GM04504 (cell line): Measurements from ENCODE around the gene EFCC1.

ENCODE experiments used
- DNase-seq: peaks from one replicate; pipeline ENCODE4 v3.0.0-alpha.2; 2012; ENCODE audit warnings: low read depth

EFCC1 gene, protein sequence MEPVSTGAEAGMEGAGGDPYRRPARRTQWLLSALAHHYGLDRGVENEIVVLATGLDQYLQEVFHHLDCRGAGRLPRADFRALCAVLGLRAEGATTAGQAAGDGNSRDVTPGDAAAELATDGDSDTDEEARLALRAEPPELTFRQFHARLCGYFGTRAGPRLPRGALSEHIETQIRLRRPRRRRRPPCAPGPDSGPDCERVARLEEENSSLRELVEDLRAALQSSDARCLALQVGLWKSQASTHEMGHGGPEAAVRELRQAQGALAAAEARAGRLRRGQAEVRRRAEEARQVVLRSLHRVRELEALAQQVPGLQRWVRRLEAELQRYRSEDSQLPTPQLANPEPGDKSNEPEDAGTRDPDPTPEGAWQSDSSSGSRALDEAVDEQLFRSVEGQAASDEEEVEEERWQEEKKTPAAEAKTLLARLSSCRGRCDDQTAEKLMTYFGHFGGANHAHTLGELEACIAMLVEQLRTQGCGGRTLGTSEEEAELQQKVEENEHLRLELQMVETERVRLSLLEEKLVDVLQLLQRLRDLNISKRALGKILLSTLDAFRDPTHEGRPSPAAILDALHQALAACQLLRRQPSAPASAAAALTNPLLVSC

DNA sequence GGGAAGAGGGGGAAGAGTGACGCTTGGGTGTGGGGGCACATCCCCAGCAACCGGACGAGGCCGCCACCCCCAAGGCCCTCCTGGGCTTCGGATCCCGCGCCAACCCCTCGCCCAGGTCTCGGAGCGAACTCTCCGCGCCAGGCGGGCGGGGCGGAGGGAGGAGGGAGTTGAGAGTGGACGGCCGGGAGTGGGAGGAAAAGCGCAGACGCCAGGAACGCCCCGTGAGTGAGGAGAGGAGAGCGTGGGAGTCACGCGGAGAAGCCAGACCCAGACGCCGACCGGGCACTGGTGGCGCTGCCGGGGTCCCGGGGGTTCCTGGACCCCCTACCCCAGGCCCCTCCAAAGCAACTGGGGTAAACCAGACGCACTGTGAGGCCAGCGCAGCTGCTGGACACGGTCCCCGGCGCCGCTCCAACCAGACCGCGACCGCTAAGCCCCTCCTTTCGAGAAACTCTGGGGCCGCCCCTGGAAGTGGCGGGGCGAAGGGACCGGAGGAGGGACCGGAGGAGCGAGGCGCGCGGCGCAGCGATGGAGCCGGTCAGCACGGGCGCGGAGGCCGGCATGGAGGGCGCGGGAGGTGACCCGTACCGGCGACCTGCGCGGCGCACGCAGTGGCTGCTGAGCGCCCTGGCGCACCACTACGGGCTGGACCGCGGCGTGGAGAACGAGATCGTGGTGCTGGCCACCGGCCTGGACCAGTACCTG is at the start of gene EFCC1:
Gene EFCC1 (plus strand): TSS at position 204 of the 705 bp plus-strand sequence. CDS start 325 bp downstream, at position 529.
- DNase-seq: no peak

DNA sequence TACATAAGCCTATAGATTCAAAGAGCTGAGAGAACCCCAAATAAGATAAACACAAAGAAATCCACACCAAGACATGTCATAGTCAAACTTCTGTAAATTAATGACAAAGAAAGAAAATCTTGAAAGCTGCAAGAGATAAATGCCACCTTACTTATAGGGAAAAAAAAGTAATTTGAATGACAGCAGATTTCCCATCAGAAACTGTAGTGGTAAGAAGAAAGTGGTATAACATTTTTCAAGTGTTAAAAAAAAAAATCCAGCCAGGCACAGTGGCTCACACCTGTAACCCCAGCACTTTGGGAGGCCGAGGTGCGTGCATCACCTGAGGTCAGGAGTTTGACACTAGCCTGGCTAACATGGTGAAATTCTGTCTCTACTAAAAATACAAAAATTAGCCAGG is 44.7 kb upstream of the EFCC1 start:
- DNase-seq: no peak

DNA sequence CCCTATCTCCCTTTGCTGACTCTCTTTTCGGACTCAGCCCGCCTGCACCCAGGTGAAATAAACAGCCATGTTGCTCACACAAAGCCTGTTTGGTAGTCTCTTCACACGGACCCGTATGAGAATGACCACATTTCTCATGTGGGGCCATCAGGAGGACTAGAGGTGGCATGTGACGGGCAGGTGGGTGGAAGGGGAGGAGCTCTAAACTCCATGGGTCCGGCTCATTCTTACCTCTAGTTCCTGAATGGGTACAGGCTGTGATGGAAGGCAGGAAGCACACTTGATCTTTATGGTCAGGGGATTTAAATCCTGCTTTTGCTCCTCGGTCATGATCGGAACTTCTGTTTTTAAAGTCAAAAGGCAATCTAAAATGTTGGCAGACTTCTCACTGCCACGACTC is 35.8 kb upstream of the EFCC1 start:
- DNase-seq: no peak

DNA sequence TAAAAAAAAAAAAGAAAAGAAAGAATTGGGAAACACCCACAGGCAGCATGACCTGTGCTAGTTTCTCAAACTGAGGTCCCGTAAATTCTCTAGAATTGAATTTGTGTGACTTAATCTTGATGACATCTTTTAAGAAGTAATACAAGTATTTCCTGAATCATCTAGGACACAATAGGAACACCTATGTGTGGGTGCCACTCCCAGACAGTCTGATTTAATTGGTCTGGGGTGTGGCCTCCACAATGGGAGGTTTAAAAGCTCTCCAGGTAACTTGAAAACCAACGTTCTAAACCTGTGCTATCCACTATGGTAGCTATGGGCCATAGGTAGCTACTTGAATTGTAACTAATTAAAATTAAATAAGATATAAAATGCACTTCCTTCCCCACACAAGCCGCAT is 35.3 kb upstream of the EFCC1 start:
- DNase-seq: no peak

DNA sequence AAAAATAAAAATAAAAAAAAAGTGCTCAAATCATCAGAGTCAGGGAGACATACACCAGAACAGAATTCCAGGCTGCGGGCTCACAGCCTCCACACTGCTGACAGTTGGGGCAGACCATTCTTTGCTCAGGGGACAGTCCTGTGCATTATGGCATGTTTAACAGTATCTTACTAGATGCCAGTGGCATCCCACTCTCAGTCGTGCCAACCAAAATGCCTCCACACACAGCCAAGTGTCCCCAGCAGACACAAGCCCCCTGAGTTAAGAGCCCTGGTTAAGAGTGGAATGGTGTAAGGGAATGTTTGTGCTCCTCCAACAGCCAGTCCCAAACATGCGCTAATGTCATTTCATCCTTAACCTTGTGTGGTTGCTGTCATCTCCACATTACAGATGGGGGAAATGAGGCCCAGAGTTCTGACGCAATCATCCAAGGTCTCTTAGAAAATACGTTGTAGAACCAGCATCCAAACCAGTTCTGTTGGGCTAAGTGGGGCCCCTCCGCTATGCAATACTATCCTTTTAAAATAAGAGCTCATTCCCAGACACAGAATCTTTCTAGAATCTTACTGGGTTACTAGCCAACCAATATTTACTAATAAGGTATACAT is 33.3 kb upstream of the EFCC1 start:
- DNase-seq: no peak

DNA sequence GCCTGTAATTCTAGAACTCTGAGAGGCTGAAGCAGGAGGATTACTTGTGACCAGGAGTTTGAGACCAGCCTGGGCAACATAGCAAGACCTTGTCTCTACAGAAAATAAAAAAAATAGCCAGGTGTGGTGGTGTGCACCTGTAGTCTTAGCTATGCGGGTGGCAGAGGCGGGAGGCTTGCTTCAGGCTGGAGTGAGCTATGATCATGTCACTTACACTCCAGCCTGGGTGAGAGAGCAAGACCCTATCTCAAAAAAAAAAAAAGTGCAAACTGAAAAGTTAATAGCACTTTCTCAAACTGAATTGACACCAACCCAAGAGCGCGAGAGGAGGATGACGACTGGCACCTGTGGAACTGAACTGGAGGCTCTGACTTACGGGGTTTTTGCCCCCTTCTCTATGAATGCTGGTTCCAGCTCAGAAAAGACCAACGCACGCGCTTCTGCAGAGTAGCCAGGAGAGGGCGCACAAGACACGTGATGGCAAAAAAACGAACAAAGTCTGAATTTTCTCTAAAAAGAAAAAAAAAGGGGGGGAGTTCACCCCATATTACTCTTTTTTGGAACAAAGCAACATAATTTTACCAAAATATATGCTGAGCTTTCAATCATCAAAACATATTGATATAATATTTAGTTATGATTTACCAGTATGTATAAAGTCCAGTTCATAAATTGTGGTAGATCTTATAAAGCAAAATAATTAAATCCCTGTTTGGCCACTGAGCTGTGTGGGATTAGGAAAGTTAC is 30.9 kb upstream of the EFCC1 start:
- no peak for DNase-seq

DNA sequence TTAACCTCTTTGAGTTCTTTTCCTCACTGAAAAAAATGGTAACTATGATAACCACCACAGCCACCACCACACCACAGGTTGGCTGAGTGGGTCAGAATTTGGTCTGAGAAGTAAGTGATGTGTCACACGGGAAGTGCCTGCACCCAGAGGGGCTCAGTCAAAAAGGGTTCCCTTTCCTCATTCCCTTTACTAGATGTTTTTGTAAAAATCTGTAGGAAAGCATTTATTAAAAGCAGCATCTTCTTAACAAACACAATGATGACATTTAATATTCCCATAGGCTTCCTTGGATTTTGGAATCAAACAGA is 30.4 kb upstream of the EFCC1 start:
- no peak for DNase-seq

DNA sequence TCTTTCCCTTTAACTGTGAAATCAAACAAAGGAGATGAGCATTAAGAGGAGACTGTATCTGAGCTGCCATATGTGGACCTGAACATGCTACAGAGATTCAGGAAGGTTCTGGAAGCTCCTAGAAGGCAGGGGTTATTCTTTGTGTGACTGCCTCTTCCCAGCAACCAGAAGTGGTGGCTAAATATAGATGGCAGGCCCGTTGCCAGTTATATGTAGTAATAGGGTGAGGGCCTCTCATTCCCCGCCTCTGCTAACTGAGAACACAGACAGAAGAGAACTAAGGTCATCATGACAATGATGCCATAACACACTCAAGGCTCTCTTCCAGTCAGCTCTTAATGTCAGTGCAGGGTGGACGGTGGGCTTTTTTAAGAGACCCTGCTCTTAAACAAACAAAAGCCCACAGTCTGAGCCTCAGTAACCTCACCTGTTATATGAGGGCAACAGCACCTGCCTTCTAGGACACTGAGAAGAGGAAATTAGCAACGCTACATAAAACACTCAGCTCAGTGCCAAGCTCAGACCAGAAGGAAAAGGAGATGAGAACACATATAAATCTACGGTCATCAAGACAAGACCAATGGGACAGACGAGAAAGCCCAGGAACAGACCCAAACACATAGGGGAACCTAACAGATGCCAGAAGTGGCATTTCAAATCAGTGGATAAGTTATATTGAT is 29.5 kb upstream of the EFCC1 start:
- DNase-seq: no peak

DNA sequence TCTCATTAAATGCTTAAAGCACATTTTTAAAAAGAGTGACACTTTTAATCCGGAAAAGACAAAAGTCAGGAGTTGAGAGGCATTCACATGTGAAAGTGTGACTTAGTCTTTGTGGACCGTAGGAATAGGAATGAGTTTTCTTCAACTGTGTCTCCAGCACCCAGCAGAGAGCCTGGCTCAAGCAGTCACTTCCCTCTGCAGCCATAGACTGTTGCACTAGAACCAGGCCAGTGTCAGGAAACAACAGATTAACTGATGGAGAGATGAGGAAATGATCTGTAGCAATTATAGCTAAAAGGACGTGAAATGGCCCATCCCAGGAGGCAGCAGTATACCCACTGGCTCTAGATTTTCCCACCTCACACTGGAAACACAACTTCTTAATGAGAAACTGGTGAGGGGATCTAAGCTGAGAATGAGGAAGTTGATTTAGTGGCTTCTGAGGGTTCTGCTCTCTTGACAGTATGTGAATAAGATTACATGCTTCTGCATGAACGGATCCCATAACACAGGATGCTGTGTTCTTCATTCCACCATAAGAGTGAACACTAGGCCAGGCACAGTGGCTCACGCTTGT is 27.0 kb upstream of the EFCC1 start:
- DNase-seq: no peak

DNA sequence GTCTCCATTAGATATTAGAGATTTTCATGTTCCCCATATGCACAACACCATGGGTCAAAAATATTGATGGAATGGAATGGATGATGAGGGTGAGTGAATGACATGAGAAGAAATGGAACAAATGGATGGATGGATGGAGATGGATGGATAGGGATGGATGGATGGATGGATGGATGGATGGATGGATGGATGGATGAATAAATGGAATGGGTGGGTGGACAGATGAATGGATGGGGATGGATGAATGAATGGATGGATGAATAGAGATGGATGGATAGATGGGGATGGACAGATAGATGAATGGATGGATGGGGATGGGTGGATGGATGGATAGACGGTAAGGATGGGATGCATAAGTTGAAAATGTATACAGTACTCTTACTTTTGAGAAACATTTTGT is 25.8 kb upstream of the EFCC1 start:
- DNase-seq: no peak

DNA sequence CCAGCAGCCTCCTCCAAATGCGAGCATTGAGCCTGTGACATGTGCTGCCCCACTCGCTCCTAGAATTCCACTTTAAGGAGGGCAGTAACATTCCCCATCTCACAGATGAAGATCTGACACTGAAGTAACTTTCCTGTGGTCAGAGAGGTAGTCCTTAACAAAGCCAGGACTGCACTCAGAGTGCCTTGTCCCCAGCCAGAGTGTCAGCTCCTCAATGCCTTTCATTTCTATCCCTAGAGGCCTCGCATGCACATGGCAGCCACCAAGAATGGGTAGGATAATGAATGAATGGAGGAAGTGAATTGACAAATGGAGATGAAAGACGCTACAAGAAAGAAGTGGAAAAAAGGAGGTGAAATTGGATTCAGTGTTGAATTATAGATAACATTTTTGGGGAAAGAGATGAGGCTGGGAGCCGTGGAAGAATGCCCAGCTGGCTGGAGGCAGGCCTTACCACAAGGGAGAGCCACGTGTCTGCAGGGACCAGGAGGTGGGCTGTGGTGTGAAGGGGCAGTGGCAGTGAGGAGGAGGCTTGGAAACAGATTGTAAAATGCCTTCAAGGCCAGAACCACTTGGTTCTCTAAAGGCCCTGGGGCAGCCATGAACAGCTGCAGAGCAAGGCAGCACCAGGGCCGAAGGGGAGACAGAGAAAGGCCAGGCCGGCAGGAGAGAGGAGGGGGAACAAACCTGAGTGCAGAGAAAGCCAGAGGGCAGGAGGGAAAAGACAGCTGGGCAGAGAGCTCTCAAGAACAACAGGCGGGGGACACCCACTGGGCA is 17.6 kb upstream of the EFCC1 start:
- DNase-seq: no peak

DNA sequence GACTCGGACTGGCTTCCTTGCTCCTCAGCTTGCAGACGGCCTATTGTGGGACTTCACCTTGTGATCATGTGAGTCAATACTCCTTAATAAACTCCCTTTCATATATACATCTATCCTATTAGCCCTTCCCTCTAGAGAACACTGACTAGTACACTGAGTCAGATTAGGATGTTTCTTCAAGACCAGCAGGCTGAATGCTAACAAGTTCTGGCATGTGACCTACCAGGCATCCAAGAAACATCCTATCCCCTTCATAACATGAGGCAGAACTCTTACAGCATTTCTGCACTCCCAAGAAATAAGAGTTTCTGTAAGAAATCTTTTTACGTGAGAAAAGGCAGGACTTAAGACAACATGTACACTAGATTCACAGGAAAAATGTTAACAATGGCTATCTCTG is 16.5 kb upstream of the EFCC1 start:
- no peak for DNase-seq

DNA sequence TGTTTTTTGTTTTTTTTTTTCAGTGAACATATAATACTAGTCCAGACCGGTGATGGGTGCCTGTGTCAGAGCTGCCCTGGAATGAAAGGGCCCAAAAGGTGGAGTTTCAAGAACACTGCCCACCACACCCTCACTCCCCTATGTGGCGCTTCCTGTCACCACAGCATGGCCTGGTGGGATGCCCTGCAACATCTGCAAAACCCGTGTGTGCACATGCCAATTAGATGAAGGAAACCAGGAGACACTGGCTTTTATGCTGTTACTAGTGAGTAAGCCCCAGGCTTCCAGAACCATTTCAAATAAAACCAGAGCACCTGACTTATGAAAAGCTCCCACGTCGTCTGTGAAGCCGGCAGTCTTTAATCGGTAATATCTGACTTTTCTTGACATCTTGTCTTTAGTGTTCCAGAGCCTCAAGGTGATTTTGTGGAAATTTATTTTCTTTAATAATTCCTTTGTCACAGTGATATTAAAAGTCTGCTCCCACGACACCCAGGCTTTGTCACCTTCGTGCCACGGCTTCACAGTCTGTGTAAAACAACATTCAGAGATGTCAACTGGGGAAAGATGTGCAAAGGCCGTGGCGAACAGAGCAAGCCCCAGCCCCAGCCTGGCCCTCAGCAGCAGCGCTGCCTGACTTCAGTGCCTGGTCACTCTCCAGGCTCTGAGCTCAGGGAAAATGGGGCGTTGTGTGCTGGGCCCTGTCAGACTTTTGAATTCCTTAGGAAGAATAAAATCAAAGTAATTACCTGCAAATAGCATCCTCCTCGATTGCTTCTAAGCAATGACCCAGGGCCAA is 13.6 kb upstream of the EFCC1 start:
- no peak for DNase-seq

DNA sequence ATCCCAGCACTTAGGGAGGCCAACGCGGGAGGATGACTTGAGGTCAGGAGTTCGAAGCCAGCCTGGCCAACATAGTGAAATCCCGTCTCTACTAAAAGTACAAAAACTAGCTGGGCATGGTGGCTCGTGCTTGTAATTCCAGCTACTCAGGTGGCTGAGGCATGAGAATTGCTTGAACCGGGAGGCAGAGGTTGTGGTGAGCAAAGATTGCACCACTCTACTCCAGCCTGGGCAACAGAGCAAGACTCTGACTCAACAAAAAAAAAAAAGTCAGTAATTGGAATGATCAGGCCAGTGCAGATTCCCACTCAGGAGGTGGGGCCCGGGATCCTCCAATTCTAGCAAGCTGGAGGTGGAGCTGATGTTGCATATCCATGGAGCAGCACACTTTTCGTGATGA is 12.8 kb upstream of the EFCC1 start:
- no peak for DNase-seq

DNA sequence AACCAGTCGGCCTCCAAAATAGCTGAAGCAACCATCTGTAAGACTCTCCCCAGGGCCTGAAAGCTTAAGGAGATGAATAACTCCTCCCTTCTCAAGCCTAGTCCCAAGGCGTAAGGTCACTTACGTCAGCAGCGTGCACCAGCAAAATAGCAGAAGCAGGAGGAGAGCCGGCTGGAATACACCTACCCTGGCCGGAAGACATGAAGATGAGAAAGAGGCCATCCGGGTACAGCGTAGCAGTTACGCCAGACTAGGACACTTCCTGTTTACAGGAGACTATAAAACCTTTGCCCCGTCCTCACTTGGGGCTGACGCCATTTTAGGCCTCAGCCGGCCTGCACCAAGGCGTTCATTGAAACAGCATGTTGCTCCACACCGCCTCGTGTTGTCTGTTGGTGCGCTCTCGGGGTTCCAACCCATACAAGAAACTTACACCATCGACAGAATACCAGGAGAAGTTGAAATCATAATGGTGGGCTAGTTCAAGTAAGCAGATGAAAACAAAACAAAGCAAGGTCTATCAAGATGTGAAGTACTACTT is 9.7 kb upstream of the EFCC1 start:
- no peak for DNase-seq

DNA sequence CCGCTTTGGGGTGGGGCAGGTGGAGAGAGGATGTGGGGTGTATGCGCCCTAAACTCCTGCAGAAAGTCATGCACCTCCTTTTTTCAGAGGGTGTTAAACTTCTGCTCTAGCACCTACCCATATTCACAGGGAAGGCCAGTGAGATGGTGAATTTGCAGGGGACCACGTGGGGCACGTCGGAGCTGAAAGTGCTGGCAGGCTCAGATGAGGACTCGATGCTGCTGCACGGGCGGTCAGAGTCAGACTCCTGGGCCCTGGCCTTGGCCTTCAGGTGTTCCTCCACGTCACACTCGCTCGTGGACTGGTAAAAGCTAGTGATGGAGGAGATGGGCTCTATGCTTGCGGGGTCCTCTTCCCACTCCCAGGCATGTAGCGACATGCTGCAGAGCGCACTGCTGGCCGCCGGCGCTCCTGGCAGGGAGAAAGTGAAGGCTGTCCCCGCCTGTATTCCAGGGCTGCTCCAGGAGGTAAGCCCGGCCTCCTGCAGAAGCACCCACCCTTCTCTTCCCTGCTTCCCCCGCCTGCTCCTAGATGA is 8.1 kb upstream of the EFCC1 start:
- no peak for DNase-seq

DNA sequence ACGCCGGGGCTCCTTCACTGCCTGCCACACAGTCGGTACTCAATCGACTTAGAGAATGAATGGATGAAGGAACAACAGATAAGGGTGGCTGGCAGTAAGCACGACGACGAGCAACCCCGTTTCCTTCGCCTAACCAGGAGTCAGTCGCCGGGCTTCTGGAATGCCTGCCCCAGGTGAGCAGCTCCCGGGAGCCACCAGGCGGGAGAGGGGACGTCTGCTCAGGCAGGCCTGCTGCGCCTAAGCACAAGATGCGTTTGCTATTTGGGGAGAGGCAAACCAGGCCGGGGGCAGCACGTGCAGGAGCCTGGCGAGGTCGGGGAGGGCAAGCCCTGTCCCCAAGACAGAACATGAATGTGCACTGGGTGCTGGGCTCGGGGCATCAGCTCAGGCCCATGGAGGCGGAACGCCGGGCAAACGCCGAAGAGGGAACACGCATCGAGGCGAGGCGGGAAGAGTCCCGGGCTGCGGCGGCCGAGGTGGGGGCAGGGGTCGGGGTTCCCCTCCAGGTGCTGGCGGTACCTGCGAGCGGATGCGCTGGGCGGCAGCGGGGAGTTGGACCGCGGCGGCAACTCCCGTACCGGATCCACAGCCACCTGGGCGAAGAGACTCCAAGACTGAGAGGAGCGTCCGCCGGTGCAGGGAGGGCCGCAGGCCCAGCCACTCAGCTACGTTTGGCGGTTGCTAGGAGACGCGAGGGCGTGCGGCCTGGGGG is 7.5 kb upstream of the EFCC1 start, which contains the start of gene CFAP92:
Gene CFAP92 (minus strand): TSS at position 616 of the 712 bp plus-strand sequence. CDS start 772 bp downstream, outside the sequence.
- peak; percentile 30 for DNase-seq

DNA sequence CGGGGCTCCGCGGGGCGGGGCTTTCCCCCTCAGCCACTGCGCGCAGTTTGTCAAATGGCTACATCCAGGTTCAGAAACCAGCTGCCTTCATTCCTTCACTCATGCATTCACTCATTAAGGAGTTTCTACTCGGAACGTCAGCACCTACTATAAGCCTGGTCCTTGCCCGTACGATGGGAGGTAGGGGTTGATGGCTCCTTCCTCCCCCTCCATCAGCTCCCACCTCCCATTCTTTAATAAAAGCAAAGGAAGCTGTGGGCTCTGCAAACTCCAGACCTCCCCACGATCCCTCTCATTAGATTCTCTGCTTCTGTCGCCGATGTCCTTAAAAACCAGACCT is 7.0 kb upstream of the EFCC1 start:
- DNase-seq: no peak
